Subcutaneous abdominal adipose tissue (tissue), 5 donors: ENCODE measurements around the gene SMAD3.

Source experiments
- H3K27ac ChIP-seq: one replicate; pipeline ENCODE4 v1.7.0; 2013; ENCODE audit warnings: low read depth, mild to moderate bottlenecking, inconsistent platforms, low read length, moderate library complexity
- H3K27me3 ChIP-seq, 5 donors: one replicate each; pipeline ENCODE4 v1.7.0; 2013; ENCODE audit warnings: low read length in 5 of 5, inconsistent platforms in 1 of 5; ENCODE audit not compliant: control insufficient read depth in 5 of 5, insufficient read depth in 4 of 5
- H3K36me3 ChIP-seq, 5 donors: one replicate each; pipeline ENCODE4 v1.7.0; 2013; ENCODE audit warnings: low read length in 5 of 5; ENCODE audit not compliant: control insufficient read depth in 5 of 5, insufficient read depth in 5 of 5
- H3K4me1 ChIP-seq, 5 donors: one replicate each; pipeline ENCODE4 v1.7.0; 2013; ENCODE audit warnings: low read length in 5 of 5, mild to moderate bottlenecking in 3 of 5, moderate library complexity in 1 of 5; ENCODE audit not compliant: control insufficient read depth in 5 of 5, insufficient read depth in 5 of 5
- H3K4me3 ChIP-seq, 5 donors: one replicate each; pipeline ENCODE4 v1.7.0; 2013; ENCODE audit warnings: low read length in 5 of 5, low read depth in 1 of 5
- H3K9ac ChIP-seq, 5 donors: one replicate each; pipeline ENCODE4 v1.7.0; 2013; ENCODE audit warnings: low read length in 5 of 5, mild to moderate bottlenecking in 4 of 5, moderate library complexity in 3 of 5
- H3K9me3 ChIP-seq, 5 donors: one replicate each; pipeline ENCODE4 v1.7.0; 2013; ENCODE audit warnings: low read length in 5 of 5; ENCODE audit not compliant: control insufficient read depth in 5 of 5
- donor health status: healthy.
- donor health status: healthy.
- donor health status: healthy.
- donor health status: healthy.
- donor health status: healthy.

SMAD3 gene

DNA sequence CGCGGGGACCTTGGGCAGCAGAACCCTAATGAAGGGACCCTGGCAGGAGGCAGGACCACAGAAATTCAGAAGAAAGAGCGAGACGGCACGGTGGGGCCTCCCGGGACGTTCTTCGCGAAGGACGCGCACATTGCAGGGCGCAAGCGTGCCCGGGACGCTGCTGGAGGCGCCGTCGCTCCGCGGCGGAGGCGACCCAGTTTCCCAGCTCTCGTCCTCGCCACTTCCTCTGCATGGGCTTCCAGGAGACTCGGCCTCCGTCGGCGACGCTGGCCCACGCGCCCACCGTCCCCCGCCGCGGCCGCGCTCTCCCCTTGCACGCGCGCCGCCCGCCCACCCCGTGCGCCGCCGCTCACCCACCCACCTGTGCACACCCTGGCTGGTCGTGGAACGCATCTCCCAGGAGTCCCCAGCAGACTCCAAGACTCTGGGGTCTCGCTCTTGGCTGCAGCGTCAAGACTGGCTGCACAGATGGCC lies 31.8 kb upstream of the SMAD3 start:
- Histone ChIP-seq H3K27me3 (no peaks in the 10 kb centered on the region), H3K4me3 (peak overlapping the region; percentile 47 to 60 (median 55)), H3K9ac (peak overlapping the region in 2 of 5 donors; percentile 28 to 63), H3K27ac (no peak overlapping the region), H3K9me3 (no peaks in the 10 kb centered on the region), H3K36me3 (no peaks in the 10 kb centered on the region), H3K4me1 (peaks cover 4 to 33% (median 19%) of the 10 kb centered on the region in 5 donors)

DNA sequence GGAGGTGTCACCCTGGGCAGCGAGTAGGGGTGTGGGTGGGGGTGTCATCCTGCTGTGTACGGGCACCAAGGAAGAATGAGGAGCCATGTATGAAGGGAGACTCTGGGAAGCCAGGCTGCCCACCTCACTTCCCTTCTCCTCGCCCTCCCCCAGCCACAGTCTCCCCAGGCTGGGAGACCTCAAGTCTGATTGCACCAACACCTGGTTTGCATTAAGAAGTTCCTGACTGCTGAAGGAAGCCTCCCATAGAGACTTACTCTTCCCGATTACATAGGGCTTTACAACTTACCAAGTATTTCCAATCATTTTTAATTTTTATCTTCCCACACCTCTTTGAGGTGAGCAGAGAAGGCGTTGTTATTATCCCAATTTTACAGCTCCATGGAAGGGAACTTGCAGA lies 29.5 kb upstream of the SMAD3 start:
- Histone ChIP-seq H3K4me1 (peaks cover 3 to 33% (median 19%) of the 10 kb centered on the region in 5 donors), H3K27ac (no peak overlapping the region), H3K27me3 (no peaks in the 10 kb centered on the region), H3K4me3 (no peak overlapping the region), H3K9ac (no peak overlapping the region), H3K36me3 (no peaks in the 10 kb centered on the region), H3K9me3 (no peaks in the 10 kb centered on the region)

DNA sequence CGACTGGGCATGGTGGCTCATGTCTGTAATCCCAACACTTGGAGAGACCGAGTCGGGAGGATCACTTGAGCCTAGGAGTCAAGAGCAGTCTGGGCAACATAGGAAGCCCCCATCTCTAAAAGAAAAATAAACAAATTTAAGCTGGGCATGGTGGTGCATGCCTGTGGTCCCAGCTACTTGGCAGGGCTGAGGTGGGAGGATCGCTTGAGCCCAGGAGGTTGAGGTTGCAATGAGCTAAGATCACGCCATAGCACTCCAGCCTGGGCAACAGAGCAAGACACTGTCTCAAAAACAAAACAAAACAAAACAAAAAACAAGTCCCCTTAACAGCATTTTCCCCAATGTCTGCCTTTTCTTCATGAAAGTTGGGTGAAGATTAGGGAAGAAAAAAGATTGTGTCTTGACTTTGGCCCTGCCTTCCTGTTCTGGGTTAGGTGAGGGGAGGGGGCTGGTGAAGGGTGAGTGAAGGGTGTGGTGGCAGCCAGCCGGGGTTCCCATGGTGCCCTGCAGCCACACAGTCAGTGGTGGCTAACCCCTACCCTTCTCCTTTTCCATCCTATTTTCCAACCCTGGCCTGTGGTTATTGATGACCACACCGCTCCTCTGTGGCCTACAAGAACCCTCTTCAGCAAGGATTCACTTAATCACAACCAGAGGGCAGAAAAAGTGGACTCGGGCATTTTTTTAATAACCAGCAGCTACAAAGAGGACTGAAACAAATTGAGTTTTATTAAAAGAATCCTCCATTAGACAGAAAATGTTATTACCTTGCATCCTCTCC lies 28.4 kb upstream of the SMAD3 start:
- H3K36me3 ChIP-seq = no peaks in the 10 kb centered on the region
- H3K27ac ChIP-seq = no peak overlapping the region
- no peaks in the 10 kb centered on the region for H3K9me3 ChIP-seq
- H3K4me3 ChIP-seq = no peak overlapping the region
- no peaks in the 10 kb centered on the region for H3K27me3 ChIP-seq
- H3K4me1 ChIP-seq = peaks cover 0 to 25% (median 21%) of the 10 kb centered on the region in 5 donors
- H3K9ac ChIP-seq = no peak overlapping the region

DNA sequence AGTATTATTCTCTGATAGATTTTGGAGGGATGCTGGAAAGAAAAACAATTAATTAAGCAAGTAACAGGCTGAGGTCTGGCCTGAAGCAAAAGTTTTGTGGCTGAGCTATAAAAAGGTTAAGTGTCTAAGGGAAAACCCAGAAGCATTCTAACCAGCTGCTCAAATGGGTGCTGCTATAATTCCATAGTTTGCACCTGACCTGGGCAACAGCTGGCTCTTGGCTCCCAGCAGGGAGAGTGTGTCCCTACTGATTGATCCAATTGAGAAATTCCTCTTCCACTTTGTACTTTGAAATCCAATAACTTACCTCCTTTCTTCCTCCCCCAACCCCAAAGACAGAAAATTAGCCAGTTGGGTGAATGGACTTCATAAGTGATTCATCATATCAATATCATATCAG lies 27.7 kb upstream of the SMAD3 start:
- Histone ChIP-seq H3K9me3 (no peaks in the 10 kb centered on the region), H3K4me3 (no peak overlapping the region), H3K36me3 (no peaks in the 10 kb centered on the region), H3K4me1 (peaks cover 0 to 32% (median 28%) of the 10 kb centered on the region in 5 donors), H3K27me3 (no peaks in the 10 kb centered on the region), H3K27ac (no peak overlapping the region), H3K9ac (no peak overlapping the region)

DNA sequence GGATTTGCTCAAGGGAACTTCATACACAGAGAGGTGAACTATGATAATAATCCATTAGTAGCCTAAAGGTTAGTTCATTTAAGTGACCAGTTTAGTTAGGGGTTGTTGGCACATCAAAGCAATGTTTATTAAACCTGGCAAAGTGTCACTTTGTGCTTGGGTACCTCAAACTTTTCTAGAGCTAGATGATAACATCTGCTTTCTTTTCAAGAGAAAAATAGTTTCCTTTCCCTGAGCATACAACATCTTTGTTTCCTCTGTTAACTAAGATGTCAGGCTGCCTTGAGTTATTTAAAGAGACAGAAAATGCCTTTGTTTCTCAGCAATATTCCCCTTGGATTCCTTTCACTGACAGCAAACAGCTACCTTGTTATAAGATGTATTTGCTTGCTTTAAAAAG lies 26.7 kb upstream of the SMAD3 start:
- Histone ChIP-seq H3K27ac (no peak overlapping the region), H3K9me3 (no peaks in the 10 kb centered on the region), H3K9ac (no peak overlapping the region), H3K27me3 (no peaks in the 10 kb centered on the region), H3K4me1 (peaks cover 0 to 26% (median 23%) of the 10 kb centered on the region in 5 donors), H3K4me3 (no peak overlapping the region), H3K36me3 (no peaks in the 10 kb centered on the region)

DNA sequence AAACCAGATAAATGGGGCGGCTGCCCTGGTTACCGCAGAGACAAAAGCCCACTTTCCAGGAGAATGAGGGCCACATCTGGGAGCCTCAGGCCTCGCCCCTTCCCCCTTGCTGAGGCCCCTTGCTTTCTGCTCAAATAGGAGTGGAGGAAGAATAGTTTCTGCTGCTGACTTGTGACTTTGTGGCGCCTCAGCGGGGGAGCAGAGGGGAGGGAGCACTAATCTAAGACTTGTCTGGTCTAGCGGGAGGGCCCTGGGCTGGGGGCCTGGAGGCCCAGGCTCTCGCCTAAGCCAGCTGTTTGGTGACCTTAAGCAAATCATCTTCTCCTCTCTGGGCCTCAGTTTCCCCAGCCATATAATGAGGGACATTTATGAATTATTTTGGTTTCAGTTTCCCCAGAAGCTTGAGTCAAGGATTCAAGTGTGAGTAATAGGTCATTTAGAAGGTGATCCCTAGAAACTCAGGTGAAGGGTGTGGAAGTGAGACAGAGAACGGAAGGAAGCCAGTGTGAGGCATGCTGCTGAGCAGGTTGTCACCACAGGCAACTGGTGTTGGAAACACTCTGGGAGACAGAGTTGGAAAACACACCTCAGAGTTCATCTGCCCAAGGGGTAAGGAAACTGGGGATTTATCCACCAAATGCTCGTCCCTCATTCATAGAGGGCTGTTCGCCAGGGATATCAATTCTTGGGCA lies 25.9 kb upstream of the SMAD3 start:
- Histone ChIP-seq H3K9me3 (no peaks in the 10 kb centered on the region), H3K9ac (no peak overlapping the region), H3K4me3 (no peak overlapping the region), H3K36me3 (no peaks in the 10 kb centered on the region), H3K27me3 (no peaks in the 10 kb centered on the region), H3K27ac (no peak overlapping the region), H3K4me1 (peaks cover 0 to 25% (median 22%) of the 10 kb centered on the region in 5 donors)

DNA sequence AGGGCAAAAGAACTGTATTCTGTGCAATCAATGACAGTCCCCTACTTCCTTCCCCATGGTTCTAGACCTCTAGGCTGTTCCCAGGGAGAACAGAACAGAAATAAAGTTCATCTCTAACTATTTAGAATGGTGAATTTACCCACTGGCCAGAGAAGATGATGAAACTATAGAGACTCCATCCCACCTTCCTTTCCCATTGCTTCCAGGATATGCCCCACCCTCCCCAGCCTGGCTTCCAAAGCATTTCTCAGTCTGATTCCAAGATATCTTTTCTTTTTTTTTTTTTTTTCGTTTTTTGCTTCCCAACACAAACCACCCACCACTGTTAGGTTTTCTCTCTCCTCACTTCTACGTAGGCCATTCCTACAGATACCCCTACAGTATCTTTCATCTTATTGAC lies 25.1 kb upstream of the SMAD3 start:
- H3K9ac ChIP-seq = no peak overlapping the region
- H3K27ac ChIP-seq = no peak overlapping the region
- H3K9me3 ChIP-seq = no peaks in the 10 kb centered on the region
- peaks cover 0 to 28% (median 26%) of the 10 kb centered on the region in 5 donors for H3K4me1 ChIP-seq
- H3K27me3 ChIP-seq = no peaks in the 10 kb centered on the region
- H3K4me3 ChIP-seq = no peak overlapping the region
- H3K36me3 ChIP-seq = no peaks in the 10 kb centered on the region

DNA sequence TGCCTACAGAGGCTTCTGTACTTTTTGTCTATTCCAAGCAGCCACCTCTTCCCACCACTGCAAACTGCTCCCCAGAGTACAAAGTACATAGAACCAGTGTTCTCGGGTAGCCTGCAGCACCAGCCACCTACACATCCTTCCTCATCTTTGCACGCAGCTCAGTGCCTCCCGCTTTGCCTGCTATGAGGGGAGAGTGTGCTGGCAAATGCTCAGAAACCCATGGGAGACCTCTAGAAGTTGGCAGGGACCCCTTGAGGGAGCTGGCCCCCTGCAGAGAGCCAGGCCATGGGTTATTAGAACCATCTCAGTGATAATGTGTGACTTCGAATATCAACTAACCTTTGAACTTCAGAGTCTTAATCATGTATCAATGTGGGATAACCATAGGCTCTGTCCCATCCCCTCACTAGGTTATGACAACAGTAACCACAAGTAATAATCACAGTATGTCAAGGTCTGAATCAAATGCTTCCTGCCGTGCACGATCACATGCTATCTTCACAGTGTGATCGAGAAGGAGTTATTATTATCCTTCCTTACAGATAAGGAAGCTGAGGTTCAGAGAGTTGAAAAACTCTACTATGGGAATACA lies 22.8 kb upstream of the SMAD3 start:
- Histone ChIP-seq H3K4me1 (peaks cover 0 to 34% (median 26%) of the 10 kb centered on the region in 5 donors), H3K9ac (no peak overlapping the region), H3K4me3 (no peak overlapping the region), H3K36me3 (no peaks in the 10 kb centered on the region), H3K9me3 (no peaks in the 10 kb centered on the region), H3K27me3 (no peaks in the 10 kb centered on the region), H3K27ac (no peak overlapping the region)

DNA sequence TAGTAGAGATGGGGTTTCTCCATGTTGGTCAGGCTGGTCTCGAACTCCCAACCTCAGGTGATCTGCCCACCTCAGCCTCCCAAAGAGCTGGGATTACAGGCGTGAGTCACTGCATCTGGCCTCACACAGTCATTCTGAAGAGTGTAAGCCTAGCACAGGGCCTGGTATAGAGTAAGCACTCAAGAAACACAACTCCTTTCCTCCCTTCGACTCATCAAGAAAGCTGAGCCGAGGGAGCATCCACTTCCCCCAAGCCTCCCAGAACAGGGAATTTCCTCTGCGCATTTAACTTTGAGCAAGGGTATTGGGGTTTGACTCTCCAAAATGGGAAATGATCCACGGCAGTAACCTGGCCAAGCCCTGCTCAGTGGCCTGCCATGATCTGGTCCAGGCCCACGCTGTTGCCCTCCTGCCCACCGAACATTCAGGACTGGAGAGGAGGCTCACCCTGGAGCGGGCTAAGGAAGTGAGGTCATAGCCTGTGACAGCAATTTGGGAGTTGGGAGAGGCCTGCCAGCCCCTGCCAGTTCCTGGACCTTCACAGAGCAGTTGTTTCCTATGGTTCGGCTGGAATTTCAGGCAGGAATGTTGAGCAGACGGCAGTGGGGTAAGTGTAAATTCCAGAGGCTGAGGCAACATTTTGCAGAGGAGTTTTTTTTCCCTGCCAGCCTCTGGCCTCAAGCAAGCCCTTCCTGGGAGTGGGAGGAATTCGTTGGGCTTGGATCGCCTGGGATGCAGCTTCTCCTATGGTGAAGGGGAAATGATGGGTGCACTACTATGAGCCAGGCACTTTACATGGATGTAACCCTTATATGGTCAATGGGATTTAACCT lies 21.2 kb upstream of the SMAD3 start:
- no peaks in the 10 kb centered on the region for H3K36me3 ChIP-seq
- H3K27ac ChIP-seq = peak overlapping the region; percentile 89
- no peaks in the 10 kb centered on the region for H3K27me3 ChIP-seq
- peaks cover 0 to 49% (median 37%) of the 10 kb centered on the region in 5 donors for H3K4me1 ChIP-seq
- H3K4me3 ChIP-seq = no peak overlapping the region
- no peaks in the 10 kb centered on the region for H3K9me3 ChIP-seq
- H3K9ac ChIP-seq = peak overlapping the region in 3 of 5 donors; percentile 35 to 65 (median 63)
